ENCODE results near the gene SLC35E1.

- TF ChIP-seq CTCF (IDR thresholded peaks at IDR 0.05; ENCODE audit: insufficient read depth, low read depth, low read length), result no peak
- TF ChIP-seq EZH2 (IDR thresholded peaks at IDR 0.05; ENCODE audit: insufficient read depth, low read length), result no peak
Observed at GRCh38 chr19:16581971-16582343, 9.7 kb upstream of the SLC35E1 start.

Data from astrocyte (in vitro differentiated cells and primary cell).